Hepatocyte (in vitro differentiated cells): Measurements from ENCODE around the gene GFM1. TPM values are rescaled to one million over a fixed set of nuclear protein-coding genes. Genes with fewer than 3 reads are reported as not detected.

Experiments
- DNase-seq: peaks from one replicate; pipeline ENCODE4 v3.0.0-alpha.2; 2016; ENCODE audit warnings: low spot score
- H2AFZ ChIP-seq: fragments of 200-600 bp; sonication (generic); 2 replicates; pipeline ENCODE4 v1.6.0; 2016; ENCODE audit warnings: antibody characterized with exemption, mild to moderate bottlenecking
- H3K27ac ChIP-seq: fragments of 200-600 bp; sonication (generic); 2 replicates; pipeline ENCODE4 v1.5.1; 2016; ENCODE audit warnings: mild to moderate bottlenecking
- H3K27me3 ChIP-seq: fragments of 200-600 bp; sonication (generic); 2 replicates; pipeline ENCODE4 v1.6.1; 2016
- H3K36me3 ChIP-seq: fragments of 200-600 bp; sonication (generic); replicated peaks from 2 replicates; pipeline ENCODE4 v1.5.1; 2016; ENCODE audit warnings: low read depth; ENCODE audit not compliant: insufficient read depth
- H3K4me1 ChIP-seq: fragments of 200-600 bp; sonication (generic); 2 replicates; pipeline ENCODE4 v1.5.1; 2016; ENCODE audit warnings: mild to moderate bottlenecking, moderate library complexity; ENCODE audit not compliant: insufficient read depth
- H3K4me2 ChIP-seq: fragments of 200-600 bp; sonication (generic); 2 replicates; pipeline ENCODE4 v1.6.0; 2016
- H3K4me3 ChIP-seq: fragments of 200-600 bp; sonication (generic); 2 replicates; pipeline ENCODE4 v1.5.1; 2016; ENCODE audit warnings: mild to moderate bottlenecking
- H3K79me2 ChIP-seq: fragments of 200-600 bp; sonication (generic); 2 replicates; pipeline ENCODE4 v1.6.0; 2017; ENCODE audit warnings: mild to moderate bottlenecking
- H3K9me2 ChIP-seq: fragments of 200-600 bp; sonication (generic); replicated peaks from 2 replicates; pipeline ENCODE4 v1.6.0; 2017; ENCODE audit warnings: mild to moderate bottlenecking; ENCODE audit not compliant: insufficient read depth
- H3K9me3 ChIP-seq: fragments of 200-600 bp; sonication (generic); 2 replicates; pipeline ENCODE4 v1.5.1; 2016; ENCODE audit warnings: low read depth, mild to moderate bottlenecking
- H4K20me1 ChIP-seq: fragments of 200-600 bp; sonication (generic); 2 replicates; pipeline ENCODE4 v1.6.0; 2016; ENCODE audit warnings: mild to moderate bottlenecking; ENCODE audit not compliant: insufficient read depth, poor library complexity, severe bottlenecking
- CTCF ChIP-seq: fragments of 200-600 bp; sonication (generic); IDR thresholded peaks from 2 replicates; pipeline ENCODE4 v1.5.1; 2016; ENCODE audit warnings: antibody characterized with exemption, mild to moderate bottlenecking; ENCODE audit not compliant: poor library complexity
- EZH2 ChIP-seq: fragments of 200-600 bp; sonication (generic); IDR thresholded peaks from 2 replicates; pipeline ENCODE4 v1.6.1; 2016; ENCODE audit warnings: antibody characterized with exemption, mild to moderate bottlenecking, borderline replicate concordance
- EZH2phosphoT487 ChIP-seq: fragments of 200-600 bp; sonication (generic); IDR thresholded peaks from one replicate; pipeline ENCODE4 v1.6.1; 2018; ENCODE audit warnings: antibody characterized with exemption, mild to moderate bottlenecking, low read depth, moderate library complexity; ENCODE audit not compliant: unreplicated experiment, severe bottlenecking
- WGBS: methylation state at CpG from one replicate; pipeline ENCODE4 v1.1.6; 2016; ENCODE audit warnings: low lambda C conversion rate; ENCODE audit errors: missing lambda C conversion rate; 5-methylcytosine and 5-hydroxymethylcytosine counted together
- polyA plus RNA-seq: library from polyadenylated mRNA; unstranded; fragments of >200 nt; fragmentation: Nextera tagmentation; extraction: Ambion mirVana; gene quantifications from 2 replicates; pipeline ENCODE4 v1.2.1, GENCODE V29; 2016
- total RNA-seq: library from RNA; depleted of rRNA; stranded (reverse); fragments of >200 nt; gene quantifications from 2 replicates; pipeline ENCODE4 v1.2.3, GENCODE V29; 2014

GFM1 gene
- total and polyA plus RNA-seq, 2 experiments from 2014 or later: 28.0 to 60.0 TPM

GRCh38 chr3:158735296-158736033 lies 91.1 kb downstream of the GFM1 start:
- 85% methylated on average over 7 of the region's 7 CpGs for WGBS
- Histone ChIP-seq H3K27me3 (no peaks in the 10 kb centered on the region), H3K4me3 (no peak overlapping the region), H3K27ac (no peak overlapping the region), H3K9me2 (no peaks in the 10 kb centered on the region), H2AFZ (no peak overlapping the region), H4K20me1 (no peaks in the 10 kb centered on the region), H3K79me2 (peaks cover 8% of the 10 kb centered on the region), H3K4me1 (peaks cover 7% of the 10 kb centered on the region), H3K9me3 (no peaks in the 10 kb centered on the region), H3K36me3 (no peaks in the 10 kb centered on the region), H3K4me2 (no peak overlapping the region)
- TF ChIP-seq CTCF (no peak), EZH2 (no peak)
- no peak for DNase-seq

DNA sequence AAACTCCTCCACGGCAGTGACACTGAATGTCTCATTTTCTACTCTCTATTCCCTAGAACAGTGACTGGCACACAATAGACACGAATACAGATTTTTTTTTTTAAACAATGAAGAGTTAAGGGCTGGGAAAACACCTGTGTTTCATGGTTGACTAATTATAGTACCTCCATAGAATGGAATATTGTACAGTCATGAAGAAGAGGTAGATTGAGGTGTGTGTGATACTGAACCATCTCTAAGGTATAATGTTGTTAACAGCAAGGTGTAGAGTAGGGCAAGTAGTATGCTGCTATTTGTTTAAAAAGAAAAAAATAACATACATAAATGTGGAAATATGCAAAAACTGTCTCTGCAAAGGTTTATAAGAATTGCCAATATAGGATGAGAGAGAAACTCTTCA lies 93.1 kb downstream of the GFM1 start:
- no peak overlapping the region for H3K4me3 ChIP-seq
- H3K4me2 ChIP-seq: no peak overlapping the region
- WGBS: 96% methylated on average over 2 of the region's 2 CpGs
- no peaks in the 10 kb centered on the region for H3K9me2 ChIP-seq
- H3K27me3 ChIP-seq: no peaks in the 10 kb centered on the region
- no peaks in the 10 kb centered on the region for H3K36me3 ChIP-seq
- TF ChIP-seq EZH2phosphoT487: no peak
- no peak for TF ChIP-seq CTCF
- no peak for TF ChIP-seq EZH2
- no peak overlapping the region for H2AFZ ChIP-seq
- H4K20me1 ChIP-seq: no peaks in the 10 kb centered on the region
- DNase-seq: no peak
- H3K27ac ChIP-seq: no peak overlapping the region
- no peaks in the 10 kb centered on the region for H3K79me2 ChIP-seq
- no peaks in the 10 kb centered on the region for H3K4me1 ChIP-seq
- H3K9me3 ChIP-seq: no peaks in the 10 kb centered on the region

DNA sequence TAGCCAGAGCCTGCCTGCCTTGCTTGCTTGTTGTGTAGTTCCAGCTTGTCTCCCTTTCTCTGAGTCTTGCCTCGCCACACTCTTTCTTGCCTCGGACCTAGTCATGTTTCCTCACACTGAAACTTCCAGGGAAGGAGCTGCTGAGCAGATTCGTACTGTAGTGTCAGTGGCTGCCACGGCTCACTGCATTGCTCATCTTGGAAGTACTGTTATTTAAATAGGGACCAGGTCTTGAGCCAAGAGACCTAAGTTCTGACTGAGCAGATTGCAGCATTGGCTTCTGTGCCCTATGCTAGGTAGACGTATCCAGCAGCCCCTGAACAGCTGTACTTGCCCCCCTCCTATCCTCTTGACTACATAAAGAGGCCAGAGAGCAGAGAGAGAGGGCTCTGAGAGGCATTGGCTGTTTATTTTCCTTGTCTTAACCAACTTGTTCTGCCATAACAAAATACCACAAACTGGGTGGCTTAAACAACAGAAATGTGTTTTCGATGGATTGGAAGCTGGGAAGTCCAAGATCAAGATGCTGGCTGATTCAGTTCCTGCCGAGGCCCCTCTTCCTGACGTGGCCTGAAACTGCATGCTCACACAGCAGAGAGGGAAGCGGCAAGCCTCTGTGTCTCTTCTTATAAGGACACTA lies 93.8 kb downstream of the GFM1 start:
- H3K27me3 ChIP-seq: no peaks in the 10 kb centered on the region
- no peak overlapping the region for H2AFZ ChIP-seq
- H3K27ac ChIP-seq: no peak overlapping the region
- TF ChIP-seq EZH2 (no peak), EZH2phosphoT487 (no peak), CTCF (no peak)
- H3K4me3 ChIP-seq: no peak overlapping the region
- H3K4me2 ChIP-seq: no peak overlapping the region
- H3K9me3 ChIP-seq: no peaks in the 10 kb centered on the region
- no peaks in the 10 kb centered on the region for H3K36me3 ChIP-seq
- no peaks in the 10 kb centered on the region for H3K79me2 ChIP-seq
- no peaks in the 10 kb centered on the region for H3K9me2 ChIP-seq
- H4K20me1 ChIP-seq: no peaks in the 10 kb centered on the region
- DNase-seq: no peak
- H3K4me1 ChIP-seq: no peaks in the 10 kb centered on the region
- 92% methylated on average over 9 of the region's 9 CpGs for WGBS
